Measurements from ENCODE around the gene MPST. TPM values are rescaled to one million over a fixed set of nuclear protein-coding genes. Genes with fewer than 3 reads are reported as not detected.
A peak's percentile ranks its signal among the peaks of the same experiment; 100 is the strongest.

MPST gene
- total and polyA plus RNA-seq, 9 donors, result 5.4 to 178 (median 91.6) TPM

DNA sequence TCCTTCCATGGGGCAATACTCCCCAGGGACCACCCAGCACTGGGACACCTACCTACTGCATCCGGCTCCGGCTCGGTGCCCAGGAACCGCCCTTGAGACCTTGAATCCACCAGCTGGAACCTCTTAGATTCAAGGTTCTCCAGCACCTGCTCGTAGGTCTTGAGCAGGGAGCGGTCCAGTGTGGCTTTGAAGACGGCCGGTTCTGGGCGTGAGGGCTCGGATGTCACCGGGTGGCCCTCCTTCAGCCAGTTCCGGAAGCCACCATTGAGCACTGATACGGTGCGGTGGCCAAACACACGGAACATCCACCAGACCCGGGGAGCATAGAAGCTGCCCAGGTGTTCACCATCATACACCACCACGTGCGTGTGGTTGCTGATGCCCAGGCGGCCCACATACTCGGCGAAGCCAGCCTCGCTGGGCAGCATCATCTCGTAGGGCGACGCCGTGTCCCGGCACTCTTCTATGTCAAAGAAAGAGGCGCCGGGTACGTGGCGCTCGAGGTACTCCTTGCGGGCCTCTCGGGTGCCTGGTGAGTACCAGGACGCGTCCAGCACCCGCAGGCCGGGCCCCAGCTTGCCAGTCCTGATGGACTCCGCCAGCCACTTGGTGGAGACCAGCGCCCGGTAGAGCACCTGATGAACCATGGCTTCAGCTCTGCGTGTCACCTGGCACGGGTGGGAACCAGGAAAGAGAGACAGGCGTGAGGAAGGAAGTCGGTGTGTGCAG is 1.3 kb upstream of the MPST start:
- intact Hi-C loops (cut with DNase I), result no loop called here
- no peaks in the 10 kb centered on the region for H3K27me3 ChIP-seq
- no peaks in the 10 kb centered on the region for H3K36me3 ChIP-seq
- TF ChIP-seq POLR2A (IDR thresholded peaks at IDR 0.05), result no peak
- no peak for TF ChIP-seq EP300 (IDR thresholded peaks at IDR 0.05)
- TF ChIP-seq, protein P1, sequence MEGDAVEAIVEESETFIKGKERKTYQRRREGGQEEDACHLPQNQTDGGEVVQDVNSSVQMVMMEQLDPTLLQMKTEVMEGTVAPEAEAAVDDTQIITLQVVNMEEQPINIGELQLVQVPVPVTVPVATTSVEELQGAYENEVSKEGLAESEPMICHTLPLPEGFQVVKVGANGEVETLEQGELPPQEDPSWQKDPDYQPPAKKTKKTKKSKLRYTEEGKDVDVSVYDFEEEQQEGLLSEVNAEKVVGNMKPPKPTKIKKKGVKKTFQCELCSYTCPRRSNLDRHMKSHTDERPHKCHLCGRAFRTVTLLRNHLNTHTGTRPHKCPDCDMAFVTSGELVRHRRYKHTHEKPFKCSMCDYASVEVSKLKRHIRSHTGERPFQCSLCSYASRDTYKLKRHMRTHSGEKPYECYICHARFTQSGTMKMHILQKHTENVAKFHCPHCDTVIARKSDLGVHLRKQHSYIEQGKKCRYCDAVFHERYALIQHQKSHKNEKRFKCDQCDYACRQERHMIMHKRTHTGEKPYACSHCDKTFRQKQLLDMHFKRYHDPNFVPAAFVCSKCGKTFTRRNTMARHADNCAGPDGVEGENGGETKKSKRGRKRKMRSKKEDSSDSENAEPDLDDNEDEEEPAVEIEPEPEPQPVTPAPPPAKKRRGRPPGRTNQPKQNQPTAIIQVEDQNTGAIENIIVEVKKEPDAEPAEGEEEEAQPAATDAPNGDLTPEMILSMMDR (IDR thresholded peaks at IDR 0.05), result no peak
- no peak for DNase-seq
- H3K27ac ChIP-seq, result peak overlapping the region; percentile 83
- peaks cover 22% of the 10 kb centered on the region for H3K4me1 ChIP-seq (ENCODE audit: insufficient read depth)
- H3K9me3 ChIP-seq, result no peaks in the 10 kb centered on the region
- 38 to 50% (median 43%) methylated on average over 41 to 45 of the region's 45 CpGs for WGBS, 3 donors
- peak overlapping the region; percentile 87 for H3K4me3 ChIP-seq

DNA sequence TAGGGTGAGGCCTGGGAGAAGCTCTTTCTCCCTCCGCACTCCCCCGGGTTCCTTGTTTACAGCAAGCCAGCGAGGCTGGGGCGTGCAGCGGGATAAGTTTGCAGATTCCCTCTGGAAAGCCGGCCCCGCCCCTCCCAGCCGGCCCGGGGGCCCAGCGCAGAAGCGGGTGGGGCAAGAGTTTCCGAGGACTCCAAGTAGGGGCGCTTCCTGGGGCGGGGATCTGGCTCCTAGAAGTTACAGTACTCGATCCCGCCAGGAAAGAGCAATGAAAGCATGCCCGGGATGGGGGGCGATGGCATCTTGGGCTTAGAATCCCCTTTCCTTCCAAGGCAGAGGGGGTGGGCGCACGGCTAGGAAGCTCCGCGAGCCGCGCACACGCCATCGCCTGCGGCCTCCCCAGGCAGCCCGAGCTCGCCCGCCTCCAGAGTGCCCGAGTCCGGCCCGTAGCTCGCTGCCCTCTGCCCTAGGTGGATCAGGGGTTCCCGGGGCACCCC is 680 bp upstream of the MPST start:
- peak; percentile 85 to 91 (median 87) for DNase-seq
- WGBS, 3 donors, result 0 to 1% (median 0%) methylated on average over 31 to 35 of the region's 35 CpGs
- Histone ChIP-seq H3K9me3 (no peaks in the 10 kb centered on the region), H3K36me3 (no peaks in the 10 kb centered on the region), H3K27ac (peak overlapping the region; percentile 83), H3K4me1 (ENCODE audit: insufficient read depth) (peaks cover 24% of the 10 kb centered on the region), H3K4me3 (peak overlapping the region; percentile 87), H3K27me3 (no peaks in the 10 kb centered on the region)
- intact Hi-C loops (cut with DNase I), result no loop called here
- TF ChIP-seq POLR2A (IDR thresholded peaks at IDR 0.05) (no peak), EP300 (IDR thresholded peaks at IDR 0.05) (no peak)
- TF ChIP-seq, protein P1 (IDR thresholded peaks at IDR 0.05), result no peak

DNA sequence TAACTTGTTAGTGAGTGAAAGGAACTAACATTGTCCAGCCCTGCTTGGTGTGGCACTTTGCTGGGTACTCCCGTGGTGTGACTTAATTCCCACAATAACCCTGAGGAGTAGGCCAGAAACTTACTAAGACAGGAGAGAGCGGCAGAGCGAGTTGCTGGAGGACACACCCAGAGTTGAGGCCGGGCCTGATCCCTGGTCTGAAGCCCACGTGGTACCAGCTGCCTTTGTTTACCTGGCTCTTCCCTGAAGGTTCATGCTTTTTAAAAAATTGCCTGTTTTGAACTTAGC is 594 bp downstream of the MPST start:
- 0 to 1% (median 0%) methylated on average over 5 of the region's 5 CpGs for WGBS, 3 donors
- H3K4me1 ChIP-seq (ENCODE audit: insufficient read depth), result peaks cover 23% of the 10 kb centered on the region
- TF ChIP-seq EP300 (IDR thresholded peaks at IDR 0.05) (no peak), POLR2A (IDR thresholded peaks at IDR 0.05) (no peak)
- TF ChIP-seq, protein P1 (IDR thresholded peaks at IDR 0.05), result no peak
- H3K27me3 ChIP-seq, result no peaks in the 10 kb centered on the region
- peak overlapping the region; percentile 83 for H3K27ac ChIP-seq
- peak overlapping the region; percentile 87 for H3K4me3 ChIP-seq
- no peaks in the 10 kb centered on the region for H3K36me3 ChIP-seq
- peak in 2 of 5 donors; percentile 46 to 55 for DNase-seq
- no peaks in the 10 kb centered on the region for H3K9me3 ChIP-seq
- intact Hi-C loops (cut with DNase I), result loop anchor here in 1 of 4 donors (5.0 kb wide), 1 partner anchor 177 kb away; no protein-coding TSS in a partner anchor

DNA sequence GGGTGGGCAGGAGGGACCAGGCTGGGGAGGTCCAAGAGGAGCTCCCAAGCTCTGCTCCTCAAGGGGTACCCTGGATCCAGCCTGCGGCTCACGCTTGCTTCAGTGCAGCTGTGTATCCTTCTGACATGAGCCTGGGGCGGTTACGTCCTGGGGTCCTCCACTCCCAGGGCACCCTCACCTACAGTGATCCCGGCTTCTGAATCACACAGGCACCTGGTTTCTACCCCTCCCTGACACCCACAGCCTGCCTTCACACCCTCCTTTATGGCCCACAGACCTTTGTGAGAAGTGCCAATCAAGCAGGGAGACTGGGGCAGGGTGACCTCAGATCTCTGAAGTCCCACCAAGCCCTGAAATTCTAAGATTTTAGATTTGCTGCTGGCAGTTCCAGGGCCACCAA is 1.5 kb downstream of the MPST start:
- intact Hi-C loops (cut with DNase I), result loop anchor here in 1 of 4 donors (5.0 kb wide), 1 partner anchor 176 kb away; no protein-coding TSS in a partner anchor
- H3K27ac ChIP-seq, result peak overlapping the region in 1 of 2 donors; percentile 83
- peaks cover 23% of the 10 kb centered on the region for H3K4me1 ChIP-seq (ENCODE audit: insufficient read depth)
- H3K4me3 ChIP-seq, result peak overlapping the region; percentile 87
- TF ChIP-seq EP300 (IDR thresholded peaks at IDR 0.05) (no peak), POLR2A (IDR thresholded peaks at IDR 0.05) (no peak)
- TF ChIP-seq, protein P1 (IDR thresholded peaks at IDR 0.05), result no peak
- no peaks in the 10 kb centered on the region for H3K27me3 ChIP-seq
- 95 to 96% (median 95%) methylated on average over 5 of the region's 5 CpGs for WGBS, 3 donors
- DNase-seq, result no peak
- no peaks in the 10 kb centered on the region for H3K9me3 ChIP-seq
- H3K36me3 ChIP-seq, result no peaks in the 10 kb centered on the region
